LHCN-M2 (cell line): ENCODE results near the gene SENP2. TPM values are rescaled to one million over a fixed set of nuclear protein-coding genes. Genes with fewer than 3 reads are reported as not detected.
A peak's percentile ranks its signal among the peaks of the same experiment; 100 is the strongest.
"Not testable (repeated sequence)": the region's sequence is repeated elsewhere in the genome, so short reads cannot be mapped to it uniquely, and the experiment has no call there.

Experiments
- DNase-seq: peaks from one replicate; pipeline ENCODE4 v3.0.0-alpha.2; 2012; ENCODE audit warnings: low read depth
- total RNA-seq: library from RNA; depleted of rRNA; stranded (reverse); fragments of >200 nt; gene quantifications from 2 replicates; pipeline ENCODE4 v1.2.3, GENCODE V29; 2014

SENP2 gene
- total RNA-seq, 1 experiment from 2014 or later, result 28.4 TPM

DNA sequence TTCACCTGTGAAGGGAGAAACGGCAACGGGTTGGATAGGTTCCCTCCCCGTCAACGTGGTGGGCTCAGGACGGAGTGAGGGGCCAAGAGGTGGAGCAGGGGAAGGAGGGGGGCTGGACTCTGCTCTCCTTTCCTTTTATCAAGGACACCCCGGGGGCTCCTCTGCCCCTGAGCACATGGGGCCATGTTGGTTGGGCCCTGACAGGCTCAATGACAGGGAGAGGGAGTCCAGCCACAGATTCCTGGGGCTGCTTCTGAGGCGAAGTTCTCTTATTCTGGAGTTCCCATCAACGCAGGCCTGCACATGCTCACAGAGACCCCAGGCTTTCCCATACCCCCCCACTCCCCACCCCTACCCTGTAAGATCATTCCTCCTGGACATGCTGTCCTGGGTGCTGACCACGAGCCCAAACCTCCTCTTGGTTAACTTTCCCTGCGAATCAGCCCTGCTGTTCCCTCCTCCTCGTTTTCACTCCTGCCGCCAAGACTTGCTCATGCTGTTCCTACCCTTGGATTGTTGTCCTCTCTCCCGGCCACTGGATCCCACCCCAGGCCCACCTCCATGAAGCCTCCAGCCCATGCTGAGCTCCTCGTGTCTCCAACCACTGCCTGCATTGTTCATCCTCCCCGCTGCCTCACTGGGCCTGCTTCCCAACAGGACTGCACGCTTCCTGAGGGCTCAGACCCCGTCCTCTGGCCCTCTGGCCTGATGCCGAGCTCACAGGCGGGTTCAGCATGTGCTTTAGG is 61.2 kb downstream of the SENP2 start:
- no peak for DNase-seq

DNA sequence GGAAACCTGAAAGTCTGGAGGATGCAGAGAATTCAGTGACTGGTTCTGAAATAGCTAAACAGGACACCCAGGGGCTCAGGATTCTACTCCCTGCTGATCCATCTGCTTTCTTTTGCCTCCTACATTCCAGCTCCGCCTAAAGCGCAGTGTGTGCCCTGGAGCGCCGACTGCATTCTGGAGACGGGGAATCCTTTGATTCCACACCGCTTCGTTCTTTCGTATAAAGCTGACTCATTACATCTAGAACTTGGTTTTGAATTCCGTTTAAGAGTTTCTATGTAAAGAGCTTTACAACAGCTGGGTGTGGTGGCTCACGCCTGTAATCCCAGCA is 61.8 kb downstream of the SENP2 start:
- no peak for DNase-seq

DNA sequence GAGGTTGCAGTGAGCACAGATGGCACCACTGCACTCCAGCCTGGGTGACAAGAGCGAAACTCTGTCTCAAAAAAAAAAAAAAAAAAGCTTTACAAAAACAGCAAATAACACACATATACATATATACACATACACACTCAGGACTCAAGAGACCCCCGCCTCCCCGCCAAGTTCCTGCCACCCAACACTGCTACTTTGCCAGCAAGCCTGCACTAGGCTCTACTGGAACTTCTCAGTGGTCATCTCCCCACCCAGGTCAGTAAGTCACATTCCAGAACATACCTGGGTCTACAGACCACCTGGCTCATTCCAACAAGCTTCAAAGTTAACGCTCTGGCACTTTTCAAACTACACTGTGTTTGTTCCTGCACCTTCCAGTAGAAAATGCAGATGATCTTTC is 62.3 kb downstream of the SENP2 start:
- DNase-seq, result no peak

DNA sequence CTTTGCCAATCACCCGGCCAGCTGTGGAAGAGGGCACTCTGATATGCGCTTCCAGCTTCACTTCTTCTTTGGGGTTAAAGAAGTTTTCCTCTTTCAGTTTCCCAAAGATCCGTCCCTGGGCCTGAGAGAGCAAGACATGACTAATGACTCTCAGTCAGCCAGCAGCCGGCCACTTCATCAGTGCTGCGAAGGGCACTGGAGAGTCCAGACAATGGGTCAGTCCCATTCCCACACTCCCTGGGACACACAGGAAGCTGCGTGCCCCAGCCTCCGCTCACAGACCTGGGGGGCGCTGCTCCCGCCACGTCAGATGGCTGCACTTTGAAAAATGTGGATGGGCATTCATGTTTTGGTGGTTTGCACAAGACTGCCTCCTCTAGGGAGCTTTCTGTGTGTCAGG is 63.3 kb downstream of the SENP2 start:
- no peak for DNase-seq

DNA sequence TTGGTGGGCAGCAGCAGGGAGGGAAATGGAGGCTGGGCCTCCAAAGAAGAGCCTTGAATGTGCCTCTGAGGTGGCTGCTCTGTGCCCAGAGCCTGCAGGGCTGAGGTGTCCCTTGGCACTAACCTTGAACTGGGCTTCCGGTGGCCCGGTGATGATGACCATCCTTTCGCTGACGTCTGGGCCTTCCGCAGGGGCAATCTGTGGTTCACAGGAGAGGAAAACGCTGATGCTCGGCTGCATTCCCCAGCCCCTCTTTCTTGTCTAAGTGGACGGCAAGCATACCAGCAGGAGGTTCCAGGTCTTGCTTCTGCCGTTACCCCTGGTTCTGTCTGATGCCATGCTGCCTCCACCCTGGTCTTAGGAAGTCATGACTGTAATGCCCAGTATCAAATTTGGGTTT is 65.9 kb downstream of the SENP2 start:
- no peak for DNase-seq

DNA sequence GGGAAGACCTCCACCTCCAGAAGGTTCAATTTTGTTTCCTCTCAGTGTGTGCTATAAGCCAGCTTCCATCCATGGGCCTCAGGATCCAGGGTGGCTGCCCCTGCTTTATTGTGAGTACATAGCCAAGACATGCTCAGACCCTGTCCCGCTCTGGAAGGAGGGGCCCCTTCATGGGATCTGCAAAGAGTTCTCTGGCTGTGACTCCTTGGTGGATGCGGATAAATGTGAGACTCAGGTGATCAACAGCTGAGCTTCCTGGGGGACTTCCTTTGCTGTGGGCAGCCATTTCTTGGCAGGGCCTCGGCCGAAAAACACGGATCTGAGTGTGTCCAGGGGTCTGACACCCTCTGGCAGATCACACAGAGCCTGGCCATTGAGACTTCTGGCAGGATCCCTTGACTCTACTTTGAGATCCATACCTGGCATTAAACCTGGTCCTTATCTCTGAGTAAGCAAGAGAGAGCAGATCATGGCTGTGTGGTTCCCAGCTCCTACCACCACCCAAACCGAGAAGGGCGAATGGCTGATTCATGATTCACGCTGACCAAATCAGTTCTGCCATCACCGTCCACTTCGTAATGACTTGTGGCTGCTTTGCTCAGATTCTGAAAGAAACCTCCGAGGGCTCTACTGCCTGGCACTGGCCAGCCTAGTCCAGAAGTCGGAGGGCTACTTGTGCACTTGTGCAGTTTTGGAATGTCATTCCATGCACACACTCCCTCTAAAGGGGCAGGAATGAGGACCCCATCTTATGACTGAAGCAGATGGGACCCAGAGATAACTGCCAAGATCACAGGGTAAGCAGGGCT is 68.1 kb downstream of the SENP2 start:
- DNase-seq, result no peak

DNA sequence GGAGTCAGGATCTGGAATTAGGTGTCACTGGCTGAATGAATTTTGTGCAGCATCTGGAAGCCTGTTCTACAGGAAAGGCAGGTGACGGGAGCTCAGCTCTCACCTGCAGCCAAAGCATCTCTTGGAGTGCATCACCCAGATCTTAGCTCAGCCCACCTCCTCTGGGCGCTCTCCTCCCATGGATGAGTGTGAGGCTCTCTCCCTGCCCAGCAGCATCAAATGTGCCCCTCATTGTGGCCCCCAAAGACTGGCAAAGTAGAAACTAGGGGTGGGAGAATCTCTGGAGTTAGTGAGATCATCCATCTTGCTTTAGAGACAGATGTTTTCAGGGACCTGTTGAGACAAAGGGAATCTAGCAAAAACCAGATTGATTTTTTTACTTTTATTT is 68.7 kb downstream of the SENP2 start:
- no peak for DNase-seq

DNA sequence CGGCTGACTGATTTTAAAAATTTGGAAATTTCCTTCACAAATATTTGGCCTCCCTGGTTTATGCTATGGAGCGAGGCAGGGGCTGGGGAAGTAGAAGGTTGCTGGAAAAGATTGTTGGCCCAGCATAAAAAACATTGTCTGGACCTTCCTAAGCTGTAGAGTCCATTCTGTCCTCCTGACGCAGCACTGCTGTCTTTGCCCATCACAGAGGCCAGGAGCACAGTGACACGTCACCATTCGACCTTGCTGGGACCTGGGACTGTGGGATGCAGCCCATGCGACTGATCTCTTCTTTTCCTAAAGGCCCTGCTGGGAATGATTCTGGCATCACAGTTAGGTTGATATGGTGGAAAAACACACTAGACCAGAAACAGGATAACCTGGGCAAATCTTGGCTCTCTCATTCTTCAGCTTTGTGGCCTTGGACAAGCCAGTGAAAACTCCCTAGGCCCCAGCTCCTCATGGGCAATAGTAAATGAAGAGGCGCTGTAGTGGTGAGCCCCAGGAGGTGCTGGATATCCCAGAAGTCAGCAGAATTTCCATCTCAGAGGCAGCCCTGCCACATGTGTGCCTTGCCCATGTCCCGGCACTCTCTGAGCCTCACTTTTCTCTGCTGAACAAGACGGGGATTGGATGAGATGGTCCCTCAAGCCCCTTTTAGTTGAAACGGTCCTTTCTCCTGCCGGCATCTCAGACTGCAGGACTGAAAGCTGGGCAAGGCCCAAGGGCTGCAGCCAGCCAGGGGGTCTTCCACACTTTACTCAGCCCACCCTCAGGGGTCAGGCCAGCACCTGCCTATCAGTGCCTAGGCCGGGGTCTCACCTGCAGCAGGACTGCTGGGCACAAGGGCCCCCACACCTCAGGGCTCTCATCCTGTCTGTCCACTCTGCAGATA is 69.6 kb downstream of the SENP2 start:
- no peak for DNase-seq

DNA sequence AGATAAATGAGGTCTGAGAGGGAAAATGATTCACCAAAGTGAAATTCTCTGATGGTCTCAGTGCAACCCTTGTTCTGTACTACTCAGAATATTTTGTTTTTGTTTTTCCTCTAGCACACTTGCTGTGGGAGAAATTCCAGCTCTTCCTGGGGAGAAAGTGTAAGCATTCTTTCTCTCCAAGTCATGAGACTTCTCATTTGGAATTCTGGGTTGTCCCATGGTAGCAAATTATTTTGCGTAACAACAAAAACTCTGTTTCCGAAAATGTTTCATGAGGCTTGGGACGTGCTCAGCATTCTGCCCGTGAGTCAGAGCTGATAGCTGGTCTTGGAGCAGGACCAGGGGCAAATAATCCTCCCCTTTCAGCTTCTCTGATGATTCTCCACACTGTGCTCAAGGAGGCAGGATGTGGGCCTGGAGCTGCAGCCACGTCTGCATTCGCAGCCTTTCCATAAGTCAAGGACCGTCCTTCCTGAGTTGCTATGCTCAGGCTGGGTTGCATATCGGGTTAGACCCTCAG is 70.3 kb downstream of the SENP2 start:
- peak; percentile 99 for DNase-seq

DNA sequence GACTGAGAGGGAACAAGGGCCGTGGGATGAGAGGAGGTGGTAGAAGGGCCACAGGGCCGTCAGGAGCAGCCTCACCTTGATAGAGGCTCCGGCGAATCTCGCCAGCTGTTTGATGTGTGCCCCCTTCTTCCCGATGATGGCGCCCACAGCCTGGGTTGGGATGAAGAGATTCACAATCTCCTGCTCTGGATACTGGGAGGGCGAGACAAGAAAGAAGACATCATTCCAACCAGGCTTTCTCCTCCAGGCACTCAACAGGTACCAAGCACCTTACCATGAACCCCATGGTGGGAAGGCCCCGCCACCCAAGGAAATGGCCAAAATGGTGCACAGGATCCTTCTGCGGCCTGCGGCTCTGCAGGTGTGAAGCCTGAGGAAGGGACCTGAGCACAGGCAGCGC is 71.1 kb downstream of the SENP2 start:
- DNase-seq, result no peak

DNA sequence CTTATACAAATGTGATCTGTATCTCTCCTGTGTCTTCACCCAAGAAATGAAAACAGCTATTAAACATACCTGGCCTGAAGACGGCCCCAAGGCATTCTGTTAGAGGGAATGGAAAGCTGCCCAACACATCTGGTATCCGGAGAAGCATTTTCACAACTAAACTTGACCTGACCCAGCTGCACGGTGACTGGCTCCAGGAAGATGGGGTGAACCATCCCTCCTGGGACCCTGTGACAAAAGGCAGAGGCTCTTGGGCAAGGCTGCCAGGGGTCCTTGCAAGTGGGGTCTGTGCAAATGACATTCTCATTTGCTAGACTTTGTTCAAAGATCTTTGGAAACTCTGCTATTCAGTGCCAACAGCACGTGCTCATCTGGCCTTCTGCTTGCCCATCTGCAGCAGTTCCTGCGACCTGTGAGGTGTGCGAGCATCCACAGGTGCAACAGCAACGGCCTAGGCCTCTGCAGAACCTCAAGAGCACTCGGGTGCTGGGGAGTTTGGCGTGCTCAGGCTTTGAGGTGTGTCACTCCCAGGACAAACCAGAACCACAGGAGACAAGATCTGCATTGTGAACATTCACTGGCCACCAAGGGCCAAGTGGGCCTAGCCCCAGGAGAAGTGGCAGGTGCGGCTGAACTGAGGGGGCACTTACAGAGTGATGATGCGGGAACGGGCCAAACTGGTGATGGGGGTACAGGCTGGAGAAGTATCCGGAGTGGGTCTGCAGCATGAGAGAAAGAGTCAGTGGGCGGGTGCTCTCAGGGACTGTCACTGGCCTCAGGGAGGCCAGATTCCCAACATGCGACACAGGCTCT is 71.8 kb downstream of the SENP2 start:
- DNase-seq, result no peak

DNA sequence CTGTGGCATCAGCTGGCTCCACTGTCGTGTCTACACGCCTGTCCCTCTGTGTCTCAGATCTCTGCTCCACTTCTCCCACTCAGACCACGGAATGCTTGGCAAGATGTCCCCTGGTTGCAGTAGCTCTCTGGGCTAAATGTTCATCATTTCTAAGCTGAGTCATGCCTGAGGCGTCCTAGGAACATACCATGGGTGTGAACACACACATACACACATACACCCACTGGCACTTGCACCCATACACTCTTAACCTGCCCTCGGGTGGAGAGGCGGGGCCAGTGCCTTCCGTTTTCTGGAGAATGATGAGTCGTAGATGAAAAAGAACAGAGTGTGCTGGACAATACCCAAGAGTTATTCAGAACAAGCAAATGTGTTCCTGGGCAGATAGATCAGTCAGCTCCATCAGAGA is 72.4 kb downstream of the SENP2 start:
- DNase-seq, result peak; percentile 97

DNA sequence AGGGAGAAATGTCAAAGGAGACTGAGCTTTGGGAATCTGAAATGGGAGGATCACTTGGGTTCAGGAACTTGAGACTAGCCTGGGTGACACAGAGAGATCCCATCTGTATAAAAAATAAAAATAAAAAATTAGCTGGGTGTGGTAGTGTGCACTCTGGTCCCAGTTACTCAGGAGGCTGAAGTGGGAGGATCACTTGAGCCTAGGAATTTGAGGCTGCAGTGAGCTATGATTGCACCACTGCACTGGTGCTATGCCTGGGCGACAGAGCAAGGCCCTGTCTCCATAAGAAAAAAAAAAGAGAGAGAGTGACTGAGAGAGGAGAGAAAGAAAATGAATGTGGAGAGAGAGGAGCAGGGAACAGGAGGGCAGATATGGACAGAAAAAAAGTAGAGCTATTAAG is 72.8 kb downstream of the SENP2 start:
- DNase-seq, result no peak

DNA sequence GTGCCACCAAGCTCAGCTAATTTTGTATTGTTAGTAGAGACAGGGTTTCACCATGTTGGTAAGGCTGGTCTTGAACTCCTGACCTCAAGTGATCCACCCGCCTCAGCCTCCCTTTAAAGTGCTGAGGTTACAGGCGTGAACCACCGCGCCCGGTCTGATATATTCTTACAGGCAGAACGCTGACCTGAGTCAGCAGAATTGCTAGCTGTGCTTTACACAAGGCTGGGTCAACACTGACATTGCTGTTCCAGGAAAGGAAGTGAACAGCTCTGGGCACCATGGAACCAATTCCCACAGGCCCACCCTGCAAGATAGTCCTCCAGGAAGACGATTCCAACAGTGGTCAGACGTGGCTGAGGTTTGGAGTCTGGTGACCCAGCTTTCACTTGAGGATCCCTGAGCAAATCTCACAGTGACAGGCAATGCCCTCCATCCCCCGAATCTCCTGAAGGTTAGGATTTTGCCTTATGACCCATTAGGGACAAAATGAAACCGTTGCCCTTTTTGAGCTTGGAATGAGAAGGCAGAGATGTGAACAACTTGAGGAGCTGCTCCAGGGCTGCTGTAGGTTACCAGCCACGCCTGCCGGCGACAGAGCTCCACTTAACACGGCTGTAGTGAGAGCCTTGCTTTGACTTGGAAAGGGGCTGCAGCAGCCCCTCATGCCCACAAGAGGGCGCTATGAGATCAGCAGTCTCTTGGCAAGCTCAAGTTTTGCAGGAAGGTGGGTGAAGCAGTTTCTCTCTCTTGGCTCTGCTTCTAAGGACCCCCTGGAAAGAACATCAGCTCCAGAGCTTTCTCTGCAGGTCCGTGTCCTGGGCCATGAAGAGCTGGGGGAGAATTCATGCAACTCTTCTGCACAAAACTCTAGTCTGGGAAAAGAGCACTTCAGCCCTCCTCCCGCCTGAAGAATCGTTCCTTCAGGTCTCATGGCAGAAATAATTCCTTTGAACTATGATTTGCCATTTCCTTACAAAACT is 74.1 kb downstream of the SENP2 start:
- DNase-seq, result peak; percentile 85

DNA sequence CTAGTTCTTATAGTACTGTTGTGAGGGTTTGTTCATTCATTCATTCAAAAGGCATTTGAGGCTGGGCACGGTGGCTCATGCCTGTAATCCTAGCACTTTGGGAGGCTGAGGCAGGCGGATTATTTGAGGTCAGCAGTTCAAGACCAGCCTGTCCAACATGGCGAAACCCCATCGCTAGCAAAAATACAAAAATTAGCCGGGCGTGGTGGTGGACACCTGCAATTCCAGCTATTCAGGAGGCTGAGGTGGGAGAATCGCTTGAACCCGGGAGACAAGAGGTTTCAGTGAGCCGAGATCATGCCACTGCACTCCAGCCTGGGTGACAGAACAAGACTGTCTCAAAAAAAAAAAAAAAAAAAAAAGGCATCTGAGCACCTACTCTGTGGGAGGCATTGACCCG is 75.2 kb downstream of the SENP2 start:
- not testable (repeated sequence) for DNase-seq

DNA sequence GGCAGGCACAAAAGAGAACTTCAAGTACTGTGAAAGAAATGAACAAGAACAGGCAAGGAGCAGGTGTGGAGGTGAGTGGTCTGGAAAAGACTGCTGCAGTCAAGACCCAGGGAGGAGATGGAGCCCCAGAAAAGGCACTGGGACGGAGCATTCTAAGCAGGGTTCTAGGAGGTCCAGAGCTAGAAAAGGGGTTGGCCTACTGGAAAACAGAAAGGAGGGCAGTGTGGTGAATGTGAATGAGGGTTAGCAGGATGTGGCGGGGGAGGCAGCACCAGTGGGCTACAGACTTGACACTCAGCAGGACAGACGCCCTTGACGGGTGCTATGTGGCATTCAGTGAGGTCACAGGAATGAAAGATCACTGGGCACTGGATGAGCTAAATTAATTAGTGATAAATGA is 75.7 kb downstream of the SENP2 start:
- DNase-seq, result no peak

DNA sequence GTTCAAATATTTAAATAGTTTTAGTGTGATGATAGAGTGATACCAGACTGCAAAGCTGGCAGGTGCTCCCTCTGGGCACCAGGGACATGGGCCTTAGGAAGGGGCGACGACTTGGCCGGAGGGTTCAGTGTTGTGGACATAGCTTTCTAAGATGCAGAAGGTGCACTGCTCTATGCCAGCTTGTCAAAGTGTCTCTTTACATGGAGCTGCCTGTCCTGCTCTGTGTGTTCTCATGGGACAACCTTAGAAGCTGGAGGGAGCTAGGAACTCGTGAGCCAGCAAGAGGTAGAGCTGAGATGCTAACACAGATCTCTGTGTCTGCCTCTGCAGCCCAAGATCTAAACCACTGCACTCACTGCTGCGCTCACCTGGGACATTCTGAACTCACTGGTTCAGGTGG is 77.8 kb downstream of the SENP2 start:
- no peak for DNase-seq

DNA sequence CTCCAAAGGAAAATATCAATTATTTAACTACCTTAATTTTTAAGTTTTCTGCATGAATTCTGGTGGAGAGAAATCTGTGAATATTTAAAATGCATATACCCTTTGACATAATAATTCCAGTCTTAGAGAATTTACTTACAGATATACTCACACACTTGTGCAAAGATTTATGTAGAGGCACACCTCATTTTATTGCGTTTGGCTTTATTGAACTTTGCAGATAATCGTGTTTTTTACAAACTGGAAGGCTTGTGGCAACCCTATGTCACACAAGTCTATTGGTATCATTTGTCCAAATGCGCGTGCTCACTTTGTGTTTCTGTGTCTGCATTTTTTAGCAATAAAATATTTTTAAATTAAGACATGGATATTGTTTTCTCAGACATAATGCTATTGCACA is 81.5 kb downstream of the SENP2 start:
- no peak for DNase-seq

DNA sequence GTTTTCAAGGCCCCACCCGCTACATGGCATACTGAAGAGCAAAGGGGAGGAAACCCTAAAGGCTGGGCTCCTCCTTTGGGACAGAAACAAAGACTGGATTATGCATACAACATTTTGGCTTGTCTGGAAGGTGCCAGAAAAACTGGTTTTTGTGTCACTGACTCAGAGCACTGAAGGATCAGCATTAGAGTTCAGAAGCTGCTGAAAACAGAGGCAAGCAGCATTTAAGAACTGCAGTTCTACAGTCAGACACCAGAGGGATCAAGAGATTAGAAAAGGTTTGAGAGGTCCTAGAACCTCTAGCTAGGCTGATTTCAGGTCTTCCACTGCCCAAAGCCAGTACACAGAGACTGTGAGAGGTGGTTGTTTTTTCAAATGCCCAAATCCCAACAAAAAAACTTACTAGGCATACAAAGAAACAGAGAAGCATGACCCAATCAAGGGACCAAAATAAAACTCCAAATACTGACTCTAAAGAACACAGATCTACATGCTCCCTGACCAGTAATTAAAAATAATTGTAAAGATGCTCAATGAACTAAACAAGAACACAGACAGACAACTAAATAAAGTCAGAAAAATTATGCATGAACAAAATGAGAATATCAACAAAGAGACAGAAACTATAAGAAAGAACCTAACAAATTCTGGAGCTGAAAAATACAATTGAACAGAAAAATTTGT is 91.2 kb downstream of the SENP2 start:
- peak; percentile 80 for DNase-seq
